NT2/D1 (cell line): Measurements from ENCODE around the gene CHCHD4.

Source experiments
- DNase-seq: peaks from one replicate; pipeline ENCODE4 v3.0.0-alpha.2; 2011; ENCODE audit warnings: low read depth, low spot score
- H3K27me3 ChIP-seq: 2 replicates; pipeline ENCODE4 v1.6.0; 2011; ENCODE audit warnings: mild to moderate bottlenecking; ENCODE audit not compliant: insufficient read length, insufficient read depth
- H3K36me3 ChIP-seq: 2 replicates; pipeline ENCODE4 v1.6.1; 2011; ENCODE audit warnings: mild to moderate bottlenecking, low read length, mixed read lengths; ENCODE audit not compliant: insufficient read depth, insufficient read length
- H3K4me1 ChIP-seq: 2 replicates; pipeline ENCODE4 v1.5.1; 2011; ENCODE audit not compliant: insufficient read depth, insufficient read length
- H3K4me3 ChIP-seq: 2 replicates; pipeline ENCODE4 v1.5.1; 2011; ENCODE audit warnings: low read depth; ENCODE audit not compliant: insufficient read length
- H3K9ac ChIP-seq: 2 replicates; pipeline ENCODE4 v1.6.0; 2011; ENCODE audit warnings: low read depth; ENCODE audit not compliant: insufficient read length
- H3K9me3 ChIP-seq: 2 replicates; pipeline ENCODE4 v1.5.1; 2011; ENCODE audit warnings: mild to moderate bottlenecking, low read length; ENCODE audit not compliant: insufficient read depth
- SUZ12 ChIP-seq: IDR thresholded peaks from 2 replicates; pipeline ENCODE4 v1.6.1; 2011; ENCODE audit not compliant: insufficient read length, insufficient read depth; ENCODE audit errors: extremely low read depth
- YY1 ChIP-seq: IDR thresholded peaks from 2 replicates; pipeline ENCODE4 v1.6.1; 2011; ENCODE audit not compliant: insufficient read length, insufficient read depth
- ZNF274 ChIP-seq: IDR thresholded peaks from 2 replicates; pipeline ENCODE4 v1.6.1; 2011; ENCODE audit warnings: mild to moderate bottlenecking, low read depth, low read length

Gene CHCHD4

GRCh38 chr3:14138878-14139655 lies 14.4 kb upstream of the CHCHD4 start:
- Histone ChIP-seq H3K9ac (no peak overlapping the region), H3K4me1 (peaks cover 3% of the 10 kb centered on the region), H3K9me3 (no peaks in the 10 kb centered on the region), H3K36me3 (peaks cover 88% of the 10 kb centered on the region), H3K4me3 (no peak overlapping the region), H3K27me3 (no peaks in the 10 kb centered on the region)
- TF ChIP-seq YY1 = no peak
- no peak for TF ChIP-seq ZNF274
- TF ChIP-seq SUZ12 = no peak
- no peak for DNase-seq

DNA sequence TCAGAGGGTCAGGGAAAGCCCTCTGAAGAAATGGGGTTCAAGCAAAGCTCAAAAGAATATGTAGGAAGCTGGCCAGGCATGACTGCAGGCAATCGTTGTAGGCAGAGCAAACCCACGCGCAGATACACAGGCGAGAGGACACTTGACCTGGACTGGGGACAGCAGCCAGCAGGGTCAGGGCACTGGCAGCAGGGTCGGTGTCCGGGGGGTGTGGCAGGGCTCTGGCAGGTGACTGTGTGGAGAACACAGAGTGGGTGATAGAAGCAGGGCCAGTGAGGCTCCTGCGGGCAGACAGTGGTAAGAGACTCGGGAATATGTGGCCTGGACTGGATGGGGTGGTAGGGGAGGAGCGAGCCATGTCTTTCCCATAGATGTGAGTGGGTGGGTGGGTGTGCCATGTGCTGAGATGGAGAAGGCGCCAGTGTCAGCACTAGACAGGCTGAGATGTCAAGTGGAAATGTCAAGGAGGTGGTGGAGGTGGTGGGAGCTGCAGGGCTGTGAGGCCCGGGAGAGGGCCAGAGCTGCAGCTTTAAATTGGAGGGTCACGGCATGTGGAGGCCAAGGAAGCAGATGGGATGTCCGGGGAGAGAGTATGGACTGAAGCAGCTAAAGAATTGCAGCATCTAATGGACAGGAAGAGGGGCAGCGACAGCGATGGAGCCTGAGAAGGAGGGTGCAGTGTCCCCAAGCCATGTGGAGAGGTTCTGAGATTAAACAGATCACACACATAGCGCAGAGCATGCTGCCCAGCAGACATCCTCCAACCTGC lies 13.6 kb upstream of the CHCHD4 start:
- H3K4me3 ChIP-seq = no peak overlapping the region
- H3K36me3 ChIP-seq = peaks cover 96% of the 10 kb centered on the region
- H3K27me3 ChIP-seq = no peaks in the 10 kb centered on the region
- H3K4me1 ChIP-seq = no peaks in the 10 kb centered on the region
- TF ChIP-seq YY1 (no peak), SUZ12 (no peak), ZNF274 (no peak)
- H3K9me3 ChIP-seq = no peaks in the 10 kb centered on the region
- no peak overlapping the region for H3K9ac ChIP-seq
- DNase-seq = no peak

- Histone ChIP-seq H3K9me3 (no peaks in the 10 kb centered on the region), H3K36me3 (peaks cover 99% of the 10 kb centered on the region), H3K4me1 (no peaks in the 10 kb centered on the region), H3K4me3 (no peak overlapping the region), H3K27me3 (no peaks in the 10 kb centered on the region), H3K9ac (no peak overlapping the region)
- TF ChIP-seq SUZ12 = no peak
- TF ChIP-seq YY1 = no peak
- TF ChIP-seq ZNF274 = no peak
- no peak for DNase-seq
Measured at GRCh38 chr3:14137445-14137844, 12.8 kb upstream of the CHCHD4 start.

GRCh38 chr3:14137004-14137403 lies 12.3 kb upstream of the CHCHD4 start:
- Histone ChIP-seq H3K36me3 (peaks cover 100% of the 10 kb centered on the region), H3K4me3 (no peak overlapping the region), H3K4me1 (no peaks in the 10 kb centered on the region), H3K27me3 (no peaks in the 10 kb centered on the region), H3K9ac (no peak overlapping the region), H3K9me3 (no peaks in the 10 kb centered on the region)
- no peak for DNase-seq
- TF ChIP-seq SUZ12 (no peak), YY1 (no peak), ZNF274 (no peak)

- TF ChIP-seq YY1 (no peak), ZNF274 (no peak), SUZ12 (no peak)
- no peak for DNase-seq
- no peaks in the 10 kb centered on the region for H3K9me3 ChIP-seq
- H3K27me3 ChIP-seq = no peaks in the 10 kb centered on the region
- no peaks in the 10 kb centered on the region for H3K4me1 ChIP-seq
- peaks cover 100% of the 10 kb centered on the region for H3K36me3 ChIP-seq
- no peak overlapping the region for H3K9ac ChIP-seq
- no peak overlapping the region for H3K4me3 ChIP-seq
Measured at GRCh38 chr3:14135581-14135980, 10.9 kb upstream of the CHCHD4 start.

GRCh38 chr3:14134291-14134690 lies 9.6 kb upstream of the CHCHD4 start:
- no peaks in the 10 kb centered on the region for H3K27me3 ChIP-seq
- no peak overlapping the region for H3K9ac ChIP-seq
- no peak overlapping the region for H3K4me3 ChIP-seq
- H3K9me3 ChIP-seq = no peaks in the 10 kb centered on the region
- H3K4me1 ChIP-seq = no peaks in the 10 kb centered on the region
- TF ChIP-seq ZNF274 = no peak
- TF ChIP-seq YY1 = no peak
- no peak for TF ChIP-seq SUZ12
- H3K36me3 ChIP-seq = peaks cover 100% of the 10 kb centered on the region
- DNase-seq = no peak

- Histone ChIP-seq H3K9ac (no peak overlapping the region), H3K9me3 (no peaks in the 10 kb centered on the region), H3K4me3 (no peak overlapping the region), H3K4me1 (no peaks in the 10 kb centered on the region), H3K36me3 (peaks cover 100% of the 10 kb centered on the region), H3K27me3 (no peaks in the 10 kb centered on the region)
- TF ChIP-seq ZNF274 (no peak), SUZ12 (no peak), YY1 (no peak)
- DNase-seq = no peak
Measured at GRCh38 chr3:14133876-14134275, 9.2 kb upstream of the CHCHD4 start.
